T-cell (primary cell): ENCODE results near the gene TEX50. TPM values are rescaled to one million over a fixed set of nuclear protein-coding genes. Genes with fewer than 3 reads are reported as not detected.
"Not testable (repeated sequence)": the region's sequence is repeated elsewhere in the genome, so short reads cannot be mapped to it uniquely, and the experiment has no call there.

ENCODE experiments used
- ATAC-seq, 4 experiments: fragments of 200-7000 bp in 3 of 4; fragments of 150-1000 bp in 1 of 4; cut with Tn5 transposase; replicated peaks in 1 of 4; 1 replicate in 3 of 4; 2 replicates in 1 of 4; pipeline ENCODE4 v1.10.0; 2021; ENCODE audit warnings: moderate library complexity in 3 of 4, mild to moderate bottlenecking in 2 of 4, moderate number of reproducible peaks in 1 of 4
- CTCF ChIA-PET, 2 donors: fragments of 300-600 bp; sonication (Branson Sonifier 250); formaldehyde crosslinking; loops; one replicate each; lab custom pipeline; 2022; ENCODE audit warnings: antibody characterized with exemption in 2 of 2; lab: Charles Lee
- POLR2A ChIA-PET, 2 donors: fragments of 300-600 bp; sonication (Branson Sonifier 250); formaldehyde crosslinking; loops; one replicate each; lab custom pipeline; 2022; ENCODE audit warnings: antibody characterized with exemption in 2 of 2; lab: Charles Lee
- DNase-seq, 35 experiments: peaks; one replicate each; pipeline versions ENCODE4 v3.0.0 to v3.0.0-alpha.2; 2013 to 2023
- H3K27ac ChIP-seq: one replicate; pipeline ENCODE4 v1.5.1; 2013; ENCODE audit warnings: low read length
- H3K27me3 ChIP-seq, 2 experiments: replicated peaks in 1 of 2; 1 replicate in 1 of 2; 2 replicates in 1 of 2; pipeline versions ENCODE4 v1.6.1 to v1.7.0; 2013; ENCODE audit warnings: low read length in 1 of 2, mixed read lengths in 1 of 2; ENCODE audit not compliant: control insufficient read depth in 2 of 2, insufficient read depth in 2 of 2; ENCODE audit errors: extremely low read depth in 1 of 2
- H3K36me3 ChIP-seq, 2 donors: 1 replicate in 1 of 2; 2 replicates in 1 of 2; pipeline versions ENCODE4 v1.6.1 to v1.7.0; 2013; ENCODE audit warnings: low read length in 1 of 2; ENCODE audit not compliant: control insufficient read depth in 2 of 2, insufficient read depth in 1 of 2; ENCODE audit errors: extremely low read depth in 1 of 2
- H3K4me1 ChIP-seq, 2 experiments: 1 replicate in 1 of 2; 2 replicates in 1 of 2; pipeline versions ENCODE4 v1.6.1 to v1.7.0; 2013; ENCODE audit warnings: low read length in 2 of 2, mixed read lengths in 1 of 2; ENCODE audit not compliant: insufficient read depth in 2 of 2, control insufficient read depth in 1 of 2; ENCODE audit errors: extremely low read depth in 1 of 2
- H3K4me3 ChIP-seq, 2 donors: 1 replicate in 1 of 2; 2 replicates in 1 of 2; pipeline versions ENCODE4 v1.5.1 to v1.7.0; 2013; ENCODE audit warnings: mild to moderate bottlenecking in 2 of 2, low read length in 1 of 2, moderate library complexity in 1 of 2; ENCODE audit not compliant: control insufficient read depth in 1 of 2; ENCODE audit errors: extremely low read depth in 1 of 2
- H3K9me3 ChIP-seq: 2 replicates; pipeline ENCODE4 v1.7.0; 2013
- H3K27ac Mint-ChIP-seq, 2 donors: one replicate each; pipeline ENCODE4 v1.8.0; 2020 to 2021; ENCODE audit warnings: mild to moderate bottlenecking in 2 of 2, mixed read lengths in 2 of 2
- H3K27me3 Mint-ChIP-seq, 2 donors: one replicate each; pipeline ENCODE4 v1.8.0; 2021 to 2022; ENCODE audit warnings: mixed read lengths in 2 of 2
- H3K36me3 Mint-ChIP-seq: one replicate; pipeline ENCODE4 v1.8.0; 2021; ENCODE audit warnings: mixed read lengths
- H3K4me1 Mint-ChIP-seq, 3 donors: one replicate each; pipeline ENCODE4 v1.8.0; 2020 to 2022; ENCODE audit warnings: mixed read lengths in 3 of 3, mild to moderate bottlenecking in 1 of 3
- H3K4me3 Mint-ChIP-seq, 3 donors: one replicate each; pipeline ENCODE4 v1.8.0; 2020 to 2022; ENCODE audit warnings: mild to moderate bottlenecking in 3 of 3, mixed read lengths in 3 of 3, moderate library complexity in 3 of 3
- H3K9me3 Mint-ChIP-seq, 3 donors: one replicate each; pipeline ENCODE4 v1.8.0; 2020 to 2022; ENCODE audit warnings: mixed read lengths in 3 of 3
- WGBS: methylation state at CpG from one replicate; pipeline ENCODE4 v1.1.5; 2013; ENCODE audit warnings: missing lambda C conversion rate; ENCODE audit not compliant: insufficient coverage; 5-methylcytosine and 5-hydroxymethylcytosine counted together
- total RNA-seq, 35 experiments: library from RNA in 6 of 35; stranded (reverse) in 6 of 35; fragments of 120-200 nt in 1 of 35; gene quantifications; one replicate each; pipeline versions ENCODE4 v1.2.1 to v1.2.4 and lab custom pipeline; 2013 to 2026

TEX50 gene
- total RNA-seq, 5 donors from 2014 or later (not counting 1 experiment from before 2014, with no cell fraction given): not detected

DNA sequence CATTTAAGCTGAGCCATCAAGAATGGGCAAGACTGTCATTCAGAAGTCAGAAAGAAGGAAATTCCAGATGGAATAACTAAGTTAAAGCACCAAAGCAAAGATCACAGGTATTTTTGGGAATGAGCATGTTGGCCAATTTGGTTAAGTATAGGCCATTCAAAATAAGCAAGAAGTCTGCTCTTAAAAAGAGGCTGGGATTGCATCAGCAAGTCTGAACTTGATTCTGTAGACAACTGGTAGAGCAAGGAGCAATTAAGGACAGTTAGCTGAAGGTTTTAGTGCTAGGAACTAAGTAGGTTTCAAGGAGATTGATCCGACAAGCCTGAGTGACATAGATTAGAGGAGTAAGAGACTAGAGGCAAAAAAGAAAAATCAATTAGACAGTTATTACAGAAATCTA lies 26.1 kb downstream of the TEX50 start:
- Histone ChIP-seq H3K36me3 (no peaks in the 10 kb centered on the region), H3K27me3 (peaks cover 0 to 3% of the 10 kb centered on the region in 2 experiments), H3K4me3 (no peak overlapping the region), H3K9me3 (no peaks in the 10 kb centered on the region), H3K27ac (no peak overlapping the region), H3K4me1 (no peaks in the 10 kb centered on the region)
- DNase-seq: no peak
- H3K9me3 Mint-ChIP-seq: peaks cover 0 to 2% (median 2%) of the 10 kb centered on the region in 3 donors
- no peak overlapping the region for H3K27ac Mint-ChIP-seq
- ATAC-seq: no peak
- H3K4me3 Mint-ChIP-seq: no peak overlapping the region
- POLR2A ChIA-PET: no interaction called here
- CTCF ChIA-PET: no interaction called here
- H3K27me3 Mint-ChIP-seq: peaks cover 2 to 3% of the 10 kb centered on the region in 2 donors
- H3K4me1 Mint-ChIP-seq: no peaks in the 10 kb centered on the region
- no CpG with 5 or more reads among the region's 1 CpG for WGBS
- H3K36me3 Mint-ChIP-seq: peaks cover 1% of the 10 kb centered on the region

DNA sequence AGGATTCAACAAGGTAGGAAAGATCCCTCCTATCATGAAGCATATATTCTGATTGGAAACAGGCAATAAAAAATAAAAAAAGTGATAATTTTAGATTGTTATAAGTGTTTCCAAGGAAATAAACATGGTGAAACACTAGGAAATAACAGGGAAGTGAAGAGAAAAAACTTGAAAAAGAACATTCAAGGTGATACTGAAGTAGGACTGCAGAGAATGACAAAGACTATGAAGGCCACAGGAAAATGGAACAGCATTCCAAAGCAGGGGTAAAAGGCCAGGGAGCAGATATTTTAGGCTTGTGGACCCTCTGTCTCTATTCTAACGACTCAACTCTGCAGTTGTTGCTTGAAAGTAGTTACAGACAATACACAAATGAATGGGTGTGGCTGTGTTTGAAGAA lies 26.6 kb downstream of the TEX50 start:
- ChIA-PET POLR2A (no interaction called here), CTCF (interaction anchor here in 1 of 2 donors (0.5 kb wide), 1 partner anchor 71 kb away, joined by 8 read pairs; no protein-coding TSS in a partner anchor)
- no peaks in the 10 kb centered on the region for H3K9me3 Mint-ChIP-seq
- Histone ChIP-seq H3K4me3 (no peak overlapping the region), H3K9me3 (no peaks in the 10 kb centered on the region), H3K4me1 (no peaks in the 10 kb centered on the region), H3K27me3 (peaks cover 0 to 3% of the 10 kb centered on the region in 2 experiments), H3K36me3 (no peaks in the 10 kb centered on the region), H3K27ac (no peak overlapping the region)
- no peak overlapping the region for H3K4me3 Mint-ChIP-seq
- WGBS: no CpG with 5 or more reads among the region's 1 CpG
- ATAC-seq (no peak), DNase-seq (no peak)
- H3K27ac Mint-ChIP-seq: no peak overlapping the region
- peaks cover 0 to 2% of the 10 kb centered on the region in 2 donors for H3K27me3 Mint-ChIP-seq
- H3K4me1 Mint-ChIP-seq: no peaks in the 10 kb centered on the region
- H3K36me3 Mint-ChIP-seq: no peaks in the 10 kb centered on the region

DNA sequence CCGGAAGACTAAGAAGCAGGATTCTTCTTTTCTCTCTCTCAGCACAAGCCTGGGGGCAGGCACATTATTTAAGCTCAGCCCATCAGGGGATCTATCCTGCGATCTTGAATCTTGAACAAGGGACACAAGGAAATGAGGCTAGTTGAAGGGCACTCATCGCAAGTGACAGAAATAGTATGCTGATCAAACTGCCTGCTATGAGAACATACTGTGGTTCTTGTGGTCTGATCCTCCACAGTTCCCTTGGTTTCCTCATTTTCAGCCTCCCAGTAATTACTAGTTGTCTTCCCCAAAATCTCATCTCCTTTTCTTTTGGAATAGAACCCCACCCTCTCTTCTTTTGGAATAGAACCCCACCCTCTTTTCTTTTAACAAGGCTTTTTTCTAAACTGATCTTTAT lies 28.0 kb downstream of the TEX50 start:
- no peak for ATAC-seq
- Histone ChIP-seq H3K27ac (no peak overlapping the region), H3K36me3 (no peaks in the 10 kb centered on the region), H3K4me1 (no peaks in the 10 kb centered on the region), H3K4me3 (no peak overlapping the region), H3K27me3 (peaks cover 0 to 2% of the 10 kb centered on the region in 2 experiments), H3K9me3 (no peaks in the 10 kb centered on the region)
- no peak for DNase-seq
- CTCF ChIA-PET: no interaction called here
- Mint-ChIP-seq H3K4me1 (no peaks in the 10 kb centered on the region), H3K4me3 (no peak overlapping the region), H3K36me3 (no peaks in the 10 kb centered on the region), H3K9me3 (no peaks in the 10 kb centered on the region), H3K27me3 (peaks cover 7 to 14% of the 10 kb centered on the region in 2 donors), H3K27ac (no peak overlapping the region)
- 80% methylated on average over 1 of the region's 3 CpGs for WGBS
- POLR2A ChIA-PET: interaction anchor here in 1 of 2 donors (0.7 kb wide), 1 partner anchor 53 kb away, joined by 3 read pairs; no protein-coding TSS in a partner anchor

GRCh38 chr1:173666646-173667045 lies 31.5 kb downstream of the TEX50 start:
- Histone ChIP-seq H3K4me3 (no peak overlapping the region), H3K9me3 (no peaks in the 10 kb centered on the region), H3K36me3 (no peaks in the 10 kb centered on the region), H3K4me1 (peaks cover 0 to 5% of the 10 kb centered on the region in 2 experiments), H3K27me3 (peaks cover 0 to 14% of the 10 kb centered on the region in 2 experiments), H3K27ac (no peak overlapping the region)
- H3K27ac Mint-ChIP-seq: no peak overlapping the region
- POLR2A ChIA-PET: no interaction called here
- peaks cover 34 to 47% of the 10 kb centered on the region in 2 donors for H3K27me3 Mint-ChIP-seq
- CTCF ChIA-PET: no interaction called here
- peaks cover 7 to 15% (median 13%) of the 10 kb centered on the region in 3 donors for H3K4me1 Mint-ChIP-seq
- no peaks in the 10 kb centered on the region for H3K9me3 Mint-ChIP-seq
- H3K36me3 Mint-ChIP-seq: peaks cover 3% of the 10 kb centered on the region
- DNase-seq: no peak
- H3K4me3 Mint-ChIP-seq: no peak overlapping the region
- WGBS: 100% methylated on average over 1 of the region's 3 CpGs
- ATAC-seq: no peak

GRCh38 chr1:173669491-173669941 lies 34.4 kb downstream of the TEX50 start, which contains the start of gene ANKRD45:
ANKRD45 (minus strand) TSS chr1:173669851; CDS start chr1:173659418, 10,433 bp downstream.
- no peak for ATAC-seq
- H3K27ac ChIP-seq: no peak within 1 kb of the TSS
- no peaks in the 10 kb centered on the region for H3K9me3 Mint-ChIP-seq
- ChIA-PET CTCF (no interaction called here), POLR2A (no interaction called here)
- peaks cover 7 to 15% (median 13%) of the 10 kb centered on the region in 3 donors for H3K4me1 Mint-ChIP-seq
- no peak within 1 kb of the TSS for H3K27ac Mint-ChIP-seq
- DNase-seq: peak in 10 of 35 experiments; percentile 1 to 18 (median 4)
- 12% methylated on average over 29 of the region's 33 CpGs for WGBS
- peak within 1 kb of the TSS in 2 of 3 donors; percentile 50 to 55 for H3K4me3 Mint-ChIP-seq
- H3K27me3 Mint-ChIP-seq: peaks cover 40 to 54% of the 10 kb centered on the region in 2 donors
- H3K9me3 ChIP-seq: no peaks in the 10 kb centered on the region
- H3K27me3 ChIP-seq: peaks cover 0 to 14% of the 10 kb centered on the region in 2 experiments
- peaks cover 3% of the 10 kb centered on the region for H3K36me3 Mint-ChIP-seq
- peaks cover 0 to 5% of the 10 kb centered on the region in 2 experiments for H3K4me1 ChIP-seq
- peak within 1 kb of the TSS in 1 of 2 donors; percentile 38 for H3K4me3 ChIP-seq
- H3K36me3 ChIP-seq: no peaks in the 10 kb centered on the region

GRCh38 chr1:173674496-173674895 lies 39.4 kb downstream of the TEX50 start:
- H3K4me1 Mint-ChIP-seq, ATAC-seq, H3K27me3 ChIP-seq, DNase-seq, H3K27ac ChIP-seq, H3K9me3 ChIP-seq, H3K36me3 ChIP-seq, POLR2A ChIA-PET, H3K4me1 ChIP-seq, H3K36me3 Mint-ChIP-seq, H3K4me3 Mint-ChIP-seq, H3K27ac Mint-ChIP-seq, CTCF ChIA-PET, H3K9me3 Mint-ChIP-seq, H3K4me3 ChIP-seq: not testable (repeated sequence)
- WGBS: 75% methylated on average over 2 of the region's 2 CpGs
- H3K27me3 Mint-ChIP-seq: peaks cover 20 to 28% of the 10 kb centered on the region in 2 donors
